GM19372 (cell line): ENCODE measurements around the gene CDH2.

Experiments
- ATAC-seq: cut with Tn5 transposase; IDR thresholded peaks from one replicate; pipeline ENCODE4 v1.9.1; 2021; ENCODE audit warnings: mild to moderate bottlenecking, low read depth, moderate library complexity; ENCODE audit not compliant: unreplicated experiment

The CDH2 gene

DNA sequence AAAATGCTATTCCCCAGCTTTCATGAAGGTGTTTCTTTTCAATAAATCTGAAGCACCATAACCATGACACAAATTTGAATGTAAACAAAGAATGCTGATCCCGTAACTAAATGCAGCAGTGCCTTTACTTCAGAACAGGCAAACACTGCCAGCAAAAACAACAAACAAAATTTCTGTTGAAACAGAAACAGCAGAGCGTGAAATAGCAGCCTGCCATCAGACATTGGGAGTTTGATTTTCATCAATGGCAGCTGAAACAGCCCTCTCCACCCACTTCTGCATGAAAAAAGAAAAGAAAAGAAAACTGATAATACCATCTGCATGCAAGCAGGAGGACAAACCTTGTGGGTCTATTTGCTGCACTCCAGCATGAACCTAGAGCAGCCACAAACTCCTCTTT, 128.3 kb downstream of the CDH2 start:
- no peak for ATAC-seq

DNA sequence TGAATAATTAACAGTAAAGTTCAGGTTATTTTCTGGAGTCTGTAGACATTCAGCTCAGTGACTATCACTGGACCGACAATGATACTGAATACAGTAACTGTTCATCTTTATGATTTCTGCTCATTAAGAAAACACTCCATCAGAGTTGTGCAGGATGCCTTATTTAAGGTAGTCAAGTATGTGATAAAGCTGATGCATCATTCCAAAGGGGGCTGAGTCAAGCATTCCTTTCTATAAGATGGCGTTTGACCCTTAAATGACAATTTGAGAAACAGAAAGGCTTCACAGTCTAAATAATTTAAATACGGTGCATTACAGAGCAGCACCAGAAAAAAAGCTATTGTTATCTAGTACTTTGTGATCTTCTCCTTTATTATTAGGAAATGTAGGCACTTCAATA, 131.1 kb downstream of the CDH2 start:
- ATAC-seq = no peak

GRCh38 chr18:28045176-28045810, 131.6 kb downstream of the CDH2 start:
- ATAC-seq = no peak

DNA sequence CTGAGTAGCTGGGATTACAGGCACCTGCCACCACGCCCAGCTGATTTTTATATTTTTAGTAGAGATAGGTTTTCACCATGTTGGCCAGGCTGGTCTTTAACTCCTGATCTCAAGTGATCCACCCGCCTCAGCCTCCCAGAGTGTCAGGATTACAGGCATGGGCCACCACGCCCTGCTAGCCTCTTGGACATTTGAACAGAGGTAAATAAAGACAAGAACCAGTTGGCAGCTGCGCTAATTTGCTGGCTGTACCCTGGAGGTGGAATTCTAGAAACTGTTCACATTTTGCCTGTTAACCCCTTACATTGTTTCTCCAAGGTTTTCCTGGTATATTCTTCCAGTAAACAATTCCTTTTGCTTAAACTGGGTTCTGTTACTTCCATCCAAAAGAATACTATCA, 132.9 kb downstream of the CDH2 start:
- ATAC-seq = no peak

DNA sequence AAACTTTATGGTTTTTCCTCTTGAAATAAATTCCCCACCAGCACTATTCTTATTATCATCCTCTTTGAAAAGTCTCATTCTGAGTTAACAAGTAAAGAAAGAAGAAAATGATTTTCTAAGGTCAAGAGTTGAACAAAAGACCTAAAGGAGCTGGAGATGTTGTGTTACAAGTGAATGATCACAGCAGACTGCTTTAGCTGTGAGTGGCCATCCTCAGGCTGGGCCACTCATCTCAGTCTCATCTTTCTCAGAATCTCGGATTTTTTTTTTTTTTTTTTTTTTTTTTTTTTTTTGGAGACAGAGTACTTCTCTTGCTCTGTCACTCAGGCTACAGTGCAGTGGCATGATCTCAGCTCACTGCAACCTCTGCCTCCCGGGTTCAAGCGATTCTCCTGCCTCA, 133.3 kb downstream of the CDH2 start:
- no peak for ATAC-seq

DNA sequence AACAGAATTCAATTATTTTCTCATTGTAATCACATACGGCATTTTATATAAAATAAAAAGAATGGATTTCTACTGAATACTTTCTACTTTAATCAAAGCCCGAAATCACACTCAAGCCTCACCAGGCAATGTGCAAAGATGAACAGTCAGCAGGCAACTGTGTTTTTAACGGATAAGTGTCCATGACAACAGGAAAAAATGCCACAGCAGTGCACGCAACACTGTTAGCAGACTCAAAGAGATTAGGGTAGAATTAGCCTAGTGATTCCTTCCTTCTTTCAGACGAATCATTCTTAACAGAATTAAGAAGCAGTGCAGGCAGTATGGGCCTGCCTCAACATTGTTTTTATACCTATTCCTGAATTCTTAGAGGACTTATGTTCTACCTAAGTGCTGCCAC, 135.6 kb downstream of the CDH2 start:
- no peak for ATAC-seq

- ATAC-seq = no peak
These were observed 136.2 kb downstream of the CDH2 start for GRCh38 chr18:28040716-28041115.

DNA sequence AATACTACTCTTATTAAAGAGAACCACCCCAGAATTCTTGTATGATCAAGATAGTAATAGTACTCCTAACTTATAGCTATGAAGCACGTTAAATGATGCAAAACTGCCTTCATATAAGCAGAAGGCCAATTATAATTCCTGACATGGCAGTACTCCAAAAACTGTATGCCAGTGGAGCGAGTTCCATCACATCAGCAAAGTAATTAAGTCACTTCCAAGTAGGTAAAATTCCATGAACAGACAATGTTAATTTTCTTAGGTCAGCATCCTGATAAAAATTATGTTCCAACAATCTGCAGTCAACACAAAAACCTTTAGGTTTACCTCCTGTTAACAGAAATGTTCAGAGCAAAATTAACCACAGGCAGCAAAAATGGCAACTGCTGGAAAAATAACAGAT, 136.7 kb downstream of the CDH2 start:
- no peak for ATAC-seq

- no peak for ATAC-seq
These were observed 137.2 kb downstream of the CDH2 start for GRCh38 chr18:28039691-28040090.

DNA sequence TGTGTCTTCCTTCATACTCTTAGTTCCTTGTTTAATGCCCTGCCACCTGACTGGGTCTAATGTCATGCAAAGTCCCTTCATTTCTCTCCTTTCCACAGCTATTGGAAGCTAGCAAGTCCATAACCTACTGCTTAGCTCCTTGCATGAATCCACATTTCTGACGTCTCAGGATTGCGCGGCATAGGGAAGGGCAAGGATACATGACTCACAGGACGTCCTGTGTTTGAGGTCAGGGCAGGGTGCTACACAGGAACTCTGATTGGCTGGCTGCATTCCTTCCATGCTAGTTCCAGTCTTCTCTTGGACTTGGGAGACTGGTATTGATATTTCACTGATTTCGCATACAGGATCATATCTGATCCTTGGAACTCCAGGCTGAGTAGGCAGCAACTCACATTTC, 137.9 kb downstream of the CDH2 start:
- ATAC-seq = no peak

DNA sequence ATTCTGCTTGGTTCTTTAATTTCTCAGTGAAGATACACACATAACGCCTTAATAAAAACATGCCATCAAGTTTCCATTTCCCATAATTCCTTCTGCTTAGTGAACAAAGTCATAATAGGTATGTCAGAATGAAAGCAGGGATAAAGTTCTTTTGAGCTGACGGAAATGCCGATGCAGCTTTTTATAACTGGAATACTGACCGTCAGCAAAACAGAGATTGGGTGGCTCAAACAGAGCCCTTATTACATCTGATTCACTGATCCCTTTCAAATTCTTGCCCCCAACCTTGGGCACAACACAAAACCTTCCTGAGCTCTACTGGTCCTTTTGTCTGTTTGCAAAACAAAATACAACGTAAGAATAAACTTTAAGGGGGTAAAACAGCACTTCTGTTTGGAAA, 140.4 kb downstream of the CDH2 start:
- ATAC-seq = no peak

DNA sequence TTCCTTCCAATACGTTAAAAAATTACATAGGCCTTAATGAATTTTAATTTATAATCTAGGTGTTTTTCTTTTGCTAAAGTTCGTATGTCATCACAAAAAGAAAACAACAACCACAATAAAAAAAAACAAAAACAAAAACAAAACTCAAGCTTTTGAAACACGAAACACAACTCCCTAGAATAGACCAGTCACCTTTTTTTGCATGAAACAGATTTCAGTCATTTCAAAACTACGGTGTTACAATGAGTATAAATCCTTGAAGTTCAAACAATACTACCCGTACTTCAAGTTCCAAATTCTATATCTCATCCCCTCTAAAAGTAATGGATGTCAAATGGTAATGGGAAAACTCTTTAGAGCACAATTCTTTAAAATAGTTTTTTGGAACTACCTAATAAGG, 142.4 kb downstream of the CDH2 start:
- no peak for ATAC-seq

GRCh38 chr18:28032177-28032576, 144.8 kb downstream of the CDH2 start:
- no peak for ATAC-seq

- ATAC-seq = no peak
These were observed 146.5 kb downstream of the CDH2 start for GRCh38 chr18:28030458-28030857.

- no peak for ATAC-seq
These were observed 149.2 kb downstream of the CDH2 start for GRCh38 chr18:28027755-28028154.

DNA sequence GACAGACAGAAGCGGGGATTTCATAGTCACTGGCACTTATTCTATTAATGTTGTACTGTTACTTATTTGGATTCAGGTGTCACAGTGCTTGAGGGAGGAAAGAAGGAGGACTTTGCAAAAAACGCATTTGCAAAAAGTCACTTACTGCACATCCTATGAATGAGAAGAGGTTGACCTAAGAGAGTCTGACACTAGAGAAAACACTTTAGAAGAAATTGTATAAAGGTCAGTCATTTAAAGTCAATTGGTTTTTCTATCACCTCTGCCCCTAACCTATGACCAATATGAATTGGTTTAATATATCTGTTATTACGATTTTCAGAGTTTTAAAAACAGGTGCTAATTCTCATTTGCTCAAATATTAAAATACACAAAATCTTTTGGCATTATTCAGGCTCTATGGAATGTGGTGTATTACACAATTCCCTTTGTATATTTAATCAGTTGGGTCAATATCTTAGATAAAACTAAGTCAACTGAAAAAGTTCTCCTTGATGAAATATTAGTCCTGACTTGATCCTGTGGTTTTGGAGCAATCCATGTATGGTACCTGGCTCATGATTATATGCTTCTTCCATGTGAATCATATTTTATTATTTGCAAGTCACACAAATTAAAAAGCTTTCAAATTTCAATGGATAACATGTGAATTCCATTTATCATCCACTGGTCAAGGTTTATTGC, 157.4 kb downstream of the CDH2 start:
- ATAC-seq = no peak

DNA sequence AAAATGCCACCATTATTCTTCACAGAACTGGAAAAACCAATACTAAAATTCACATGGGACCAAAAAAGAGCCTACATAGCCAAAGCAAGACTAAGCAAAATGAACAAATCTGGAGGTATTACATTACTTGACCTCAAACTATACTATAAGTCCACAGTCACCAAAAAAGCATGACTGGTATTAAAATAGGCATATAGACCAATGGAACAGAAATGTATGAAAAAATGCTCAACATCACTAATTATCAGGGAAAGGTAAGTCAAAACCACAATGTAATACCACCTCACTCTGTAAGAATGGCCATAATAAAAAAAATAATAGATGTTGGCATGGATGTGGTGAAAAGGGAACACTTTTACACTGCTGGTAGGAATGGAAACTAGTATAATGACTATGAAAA, 158.6 kb downstream of the CDH2 start:
- no peak for ATAC-seq

- ATAC-seq = no peak
These were observed 161.3 kb downstream of the CDH2 start for GRCh38 chr18:28015671-28016070.

- no peak for ATAC-seq
These were observed 163.9 kb downstream of the CDH2 start for GRCh38 chr18:28013066-28013465.

DNA sequence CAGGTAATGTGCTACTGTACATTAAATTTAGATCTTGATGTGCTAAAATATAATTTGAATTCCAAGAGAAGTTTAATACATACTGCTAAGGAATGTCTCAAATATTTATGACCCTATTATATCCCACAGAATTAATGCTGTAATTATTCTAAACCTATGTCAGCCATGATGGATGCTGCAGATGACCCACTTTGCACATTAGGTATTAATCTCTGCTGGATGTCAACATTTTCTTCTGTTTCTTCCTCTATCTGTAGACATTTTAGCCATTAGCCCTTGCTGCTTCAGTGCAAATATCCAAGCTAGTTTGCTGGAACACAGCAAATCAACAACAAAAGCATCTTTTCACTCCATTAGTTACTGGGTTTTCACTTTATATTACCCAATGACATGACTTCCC, 164.6 kb downstream of the CDH2 start:
- no peak for ATAC-seq

DNA sequence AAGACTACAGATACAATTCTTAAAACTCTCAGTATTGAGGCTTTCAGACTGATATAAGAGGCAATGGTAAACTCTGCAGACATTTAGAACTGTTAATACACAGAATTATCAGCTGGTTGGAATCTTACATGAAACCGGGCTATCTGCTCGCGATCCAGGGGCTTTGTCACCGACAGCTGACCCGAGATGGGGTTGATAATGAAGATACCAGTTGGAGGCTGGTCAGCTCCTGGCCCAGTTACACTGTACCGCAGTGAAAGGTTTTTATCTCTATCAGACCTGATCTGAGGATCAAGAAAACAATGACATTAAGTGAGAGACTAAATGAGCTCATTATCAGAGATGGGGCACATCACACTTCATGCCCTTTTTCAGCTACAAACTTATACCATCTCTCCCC, 167.3 kb downstream of the CDH2 start:
- ATAC-seq = no peak

DNA sequence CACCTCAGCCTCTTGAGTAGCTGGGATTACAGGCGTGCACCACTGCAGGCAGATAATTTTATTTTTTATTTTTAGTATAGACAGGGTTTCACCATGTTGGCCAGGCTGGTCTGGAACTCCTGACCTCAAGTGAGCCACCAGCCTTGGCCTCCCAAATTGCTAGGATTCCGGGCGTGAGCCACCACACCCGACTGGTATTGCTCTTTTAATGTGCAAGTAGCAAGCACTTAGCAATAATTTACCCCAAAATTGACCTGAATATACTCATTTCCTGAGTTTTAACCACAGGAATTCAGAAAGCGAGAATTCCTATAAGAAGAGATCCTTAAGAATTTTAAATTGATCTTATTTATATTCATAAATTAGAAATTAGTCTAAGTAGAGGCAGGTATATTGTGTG, 169.1 kb downstream of the CDH2 start:
- ATAC-seq = no peak

DNA sequence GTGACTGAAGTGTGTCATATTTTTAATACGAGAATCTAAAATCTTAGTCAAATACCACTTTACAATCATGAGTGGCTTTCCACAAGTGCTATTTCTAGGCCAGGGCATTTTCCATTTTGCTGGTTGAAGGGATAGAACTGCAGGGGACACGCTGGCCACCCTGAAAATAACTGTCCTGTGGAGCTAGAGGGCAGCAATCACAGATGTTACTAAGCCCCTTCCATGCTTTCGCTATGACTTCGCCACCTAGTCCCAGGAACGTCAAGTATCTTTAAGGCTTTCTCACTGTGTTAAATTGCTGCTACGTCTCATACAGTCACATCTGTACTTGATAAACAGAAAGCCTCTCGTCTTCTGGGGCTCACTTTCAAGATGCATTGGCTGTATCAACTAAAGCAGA, 171.8 kb downstream of the CDH2 start:
- no peak for ATAC-seq
